SH-SY5Y (cell line): Measurements from ENCODE around the gene TEX14.

Experiments used
- GATA2 ChIP-seq: IDR thresholded peaks from 2 replicates; pipeline ENCODE4 v1.6.1; 2011; ENCODE audit warnings: mild to moderate bottlenecking, low read depth, low read length
- GATA3 ChIP-seq: IDR thresholded peaks from 2 replicates; pipeline ENCODE4 v1.6.1; 2011; ENCODE audit warnings: low read depth, mild to moderate bottlenecking, low read length, moderate library complexity

GRCh38 chr17:58664302-58664701 lies 27.5 kb downstream of the TEX14 start:
- TF ChIP-seq GATA2: no peak
- no peak for TF ChIP-seq GATA3
